GM18505 (cell line): ENCODE results near the gene LYST.

Experiments used
- ATAC-seq: cut with Tn5 transposase; IDR thresholded peaks from one replicate; pipeline ENCODE4 v1.9.1; 2021; ENCODE audit not compliant: unreplicated experiment
- POLR2A ChIP-seq: IDR thresholded peaks from 4 replicates; pipeline ENCODE4 v1.6.1; 2011; ENCODE audit warnings: borderline replicate concordance; ENCODE audit not compliant: insufficient read depth, insufficient read length; ENCODE audit errors: extremely low read depth

The LYST gene

DNA sequence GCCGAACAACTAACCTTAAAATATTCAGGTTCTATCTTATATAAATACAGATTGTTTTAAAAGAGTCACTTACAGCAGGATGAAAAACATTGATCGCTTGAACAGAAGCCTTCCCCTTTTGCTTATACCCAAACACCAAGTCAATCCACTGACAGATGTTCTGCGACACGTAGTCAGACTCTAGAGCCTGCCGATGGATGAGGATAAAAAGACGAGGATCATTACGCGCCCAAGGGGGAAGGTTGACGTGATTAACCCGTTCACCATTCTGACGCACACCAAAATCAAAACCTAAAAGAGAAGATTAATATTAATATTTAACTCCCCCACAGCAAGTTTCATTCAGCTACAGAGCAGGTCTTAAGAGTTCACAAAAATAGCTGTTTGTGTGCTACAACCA is 157.7 kb downstream of the LYST start:
- ATAC-seq, result no peak
- no peak for TF ChIP-seq POLR2A

DNA sequence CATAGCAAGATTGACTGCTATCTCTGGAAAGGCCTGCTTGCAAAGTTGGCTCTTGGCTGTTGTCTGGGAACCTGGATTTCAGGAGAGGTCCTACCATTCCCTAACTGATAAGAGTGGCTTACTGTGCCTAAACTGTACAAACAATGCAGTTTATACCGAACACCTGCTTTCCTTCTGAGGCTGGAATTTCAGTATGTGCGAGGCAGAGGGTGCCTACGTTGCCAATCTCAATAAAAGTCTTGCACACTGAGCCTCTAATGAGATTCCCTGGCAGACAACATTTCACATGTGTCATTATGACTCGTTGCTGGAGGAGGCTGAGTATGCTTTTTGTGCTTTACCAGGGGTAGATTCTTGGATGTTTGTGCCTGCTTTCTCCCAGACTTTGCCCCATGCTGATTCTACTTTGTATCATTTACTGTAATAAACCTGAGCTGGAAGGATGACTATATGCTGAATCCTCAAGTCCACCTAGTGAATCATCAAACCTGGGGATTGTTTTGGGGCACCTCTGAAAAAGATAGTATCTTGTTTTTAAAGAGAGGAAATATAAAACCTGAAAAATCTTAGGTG is 158.2 kb downstream of the LYST start:
- no peak for ATAC-seq
- TF ChIP-seq POLR2A, result no peak

DNA sequence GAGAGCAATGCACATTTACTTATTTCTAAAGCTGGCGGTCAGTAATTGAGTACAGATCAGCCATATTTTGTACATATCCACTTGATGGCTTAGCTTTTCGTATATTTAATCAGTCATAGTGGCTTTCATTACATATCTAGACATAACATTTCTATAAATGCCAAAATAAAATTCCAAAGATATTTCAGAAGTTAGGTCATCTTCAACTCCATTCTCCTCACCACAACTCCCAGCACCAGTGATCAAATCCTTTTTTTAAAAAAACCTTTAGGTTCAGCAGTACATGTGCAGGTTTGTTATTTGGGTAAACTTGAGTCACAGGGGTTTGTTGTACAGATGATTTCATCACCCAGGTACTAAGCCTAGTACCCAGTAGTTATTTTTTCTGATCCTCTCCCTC is 163.2 kb downstream of the LYST start:
- ATAC-seq, result no peak
- TF ChIP-seq POLR2A, result no peak

DNA sequence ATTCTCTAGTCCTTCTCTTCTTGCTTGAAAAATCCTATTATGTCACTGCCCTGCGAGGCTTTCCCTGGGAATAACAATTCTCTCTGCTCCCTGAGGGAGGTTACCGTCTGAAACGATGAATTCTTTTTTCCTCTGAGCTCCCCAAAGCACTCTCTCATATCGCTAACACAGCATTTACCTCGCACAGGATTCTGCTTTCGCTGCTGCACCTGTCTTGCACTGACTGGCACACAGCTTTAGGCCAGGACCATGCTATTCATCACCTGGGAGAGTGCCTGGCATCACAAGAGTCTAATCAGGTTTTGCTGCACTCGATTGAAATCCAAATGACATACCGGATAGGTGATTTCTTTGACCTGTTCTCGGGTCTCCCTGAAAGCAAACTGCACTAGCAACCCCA is 164.3 kb downstream of the LYST start:
- no peak for ATAC-seq

GRCh38 chr1:235697508-235697907 is 169.2 kb downstream of the LYST start:
- ATAC-seq, result no peak
- no peak for TF ChIP-seq POLR2A

More for the DNA sequence above, 164.3 kb downstream of the LYST start:
- TF ChIP-seq POLR2A, result no peak

GRCh38 chr1:235689356-235689755 is 177.3 kb downstream of the LYST start:
- TF ChIP-seq POLR2A, result no peak

GRCh38 chr1:235688096-235688495 is 178.6 kb downstream of the LYST start:
- no peak for TF ChIP-seq POLR2A
- ATAC-seq, result no peak

More at GRCh38 chr1:235689356-235689755, 177.3 kb downstream of the LYST start:
- no peak for ATAC-seq

DNA sequence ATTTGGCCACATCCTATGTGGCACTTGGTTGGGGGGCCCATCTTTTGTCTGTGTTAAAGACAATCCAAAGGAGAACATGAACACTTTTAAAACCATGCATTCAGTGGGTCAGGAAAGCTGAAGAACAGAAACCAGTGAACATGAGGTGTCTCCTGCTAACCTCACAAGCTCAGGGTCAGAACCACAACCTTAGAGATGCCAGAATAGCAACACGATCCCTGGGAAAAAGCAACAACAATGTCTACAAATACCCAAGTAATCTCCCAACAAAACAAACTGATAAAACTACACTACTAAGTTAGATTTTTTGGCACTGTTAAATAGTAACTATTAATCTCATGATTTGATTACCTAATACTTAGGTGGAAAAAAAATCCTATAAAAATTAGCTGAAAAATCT is 183.1 kb downstream of the LYST start:
- no peak for TF ChIP-seq POLR2A

DNA sequence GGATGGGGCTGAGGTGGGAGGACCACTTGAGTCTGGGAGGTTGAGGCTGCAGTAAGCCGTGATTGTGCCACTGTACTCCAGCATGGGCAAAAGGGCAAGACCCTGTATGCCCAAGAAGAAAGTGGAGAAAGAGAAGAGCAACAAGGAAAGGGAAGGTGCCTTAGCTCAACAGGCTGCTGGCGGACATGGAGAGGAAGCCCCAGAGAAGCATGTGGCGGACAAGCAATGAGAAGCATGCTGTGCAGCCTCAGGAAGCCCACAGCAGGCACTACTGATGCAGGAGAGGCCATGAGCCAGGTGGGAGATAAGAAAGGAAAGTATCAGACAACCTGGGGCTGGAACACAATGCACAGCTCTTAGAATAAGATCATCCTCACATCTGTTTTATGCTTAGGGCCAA is 184.5 kb downstream of the LYST start:
- ATAC-seq, result no peak
- no peak for TF ChIP-seq POLR2A

More for the DNA sequence above, 183.1 kb downstream of the LYST start:
- no peak for ATAC-seq

GRCh38 chr1:235679644-235680043 is 187.1 kb downstream of the LYST start:
- ATAC-seq, result no peak
- TF ChIP-seq POLR2A, result no peak

- ATAC-seq, result no peak
Observed at GRCh38 chr1:235679005-235679404, 187.7 kb downstream of the LYST start.

DNA sequence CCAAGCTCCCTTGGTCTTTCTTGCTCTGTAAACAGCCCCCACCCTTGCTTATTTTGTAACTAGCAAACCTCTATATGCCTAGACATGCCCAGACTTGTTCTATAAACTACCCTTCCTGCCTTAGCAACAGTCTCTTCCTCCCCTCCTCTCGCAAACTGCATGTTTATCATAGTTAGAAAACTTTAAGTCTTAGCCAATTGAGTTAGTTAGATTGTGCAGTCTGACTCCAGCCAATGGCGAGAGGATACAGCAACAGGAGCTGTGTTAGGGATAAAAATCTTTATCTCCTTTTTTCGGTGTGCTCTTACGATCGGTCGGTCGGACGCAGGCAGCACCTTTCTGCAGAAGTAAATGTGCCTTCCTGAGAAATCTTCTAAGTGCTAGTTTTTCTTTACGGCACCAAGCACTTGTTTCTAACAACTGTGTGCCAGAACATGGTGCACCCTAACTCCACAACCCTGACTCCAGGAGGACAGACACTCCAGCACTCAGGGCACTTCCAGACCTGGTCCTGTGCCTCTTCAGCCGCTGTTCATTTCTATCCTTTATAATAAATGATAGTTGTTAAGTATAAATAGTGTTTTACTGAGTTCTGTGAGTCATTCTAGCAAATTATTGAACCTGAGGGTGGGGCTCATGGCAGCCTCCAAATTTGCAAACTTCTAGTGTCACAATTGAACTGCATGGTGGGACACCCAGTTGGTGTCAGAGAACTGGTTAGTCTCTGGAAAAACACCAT is 191.4 kb downstream of the LYST start:
- ATAC-seq, result no peak
- no peak for TF ChIP-seq POLR2A

More at GRCh38 chr1:235679005-235679404, 187.7 kb downstream of the LYST start:
- TF ChIP-seq POLR2A, result no peak

DNA sequence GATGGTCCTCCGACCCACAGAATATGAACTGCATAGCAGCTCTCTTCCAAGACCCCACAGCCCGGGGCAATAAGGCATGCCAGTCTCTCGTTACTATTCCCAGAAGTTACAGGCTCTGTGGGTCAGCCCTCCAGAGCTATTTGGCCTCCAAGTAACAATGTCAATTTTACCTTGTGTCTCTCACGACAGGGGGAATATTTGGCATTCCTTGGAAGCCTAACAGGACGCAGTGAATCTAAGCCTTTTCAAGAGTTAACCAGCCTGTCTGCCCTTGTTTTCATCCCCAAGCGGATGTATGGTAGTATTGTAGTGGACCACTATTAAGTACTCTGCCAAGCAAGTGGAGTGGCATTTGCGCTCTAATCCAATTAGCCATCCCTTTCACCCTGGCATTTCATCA is 192.7 kb downstream of the LYST start:
- no peak for ATAC-seq
- no peak for TF ChIP-seq POLR2A

- TF ChIP-seq POLR2A, result no peak
- no peak for ATAC-seq
Observed at GRCh38 chr1:235671992-235672391, 194.7 kb downstream of the LYST start.
